COLO829 (cell line): Measurements from ENCODE around the gene GRB10.
A peak's percentile ranks its signal among the peaks of the same experiment; 100 is the strongest.

Experiments used
- DNase-seq: peaks from one replicate; pipeline ENCODE4 v3.0.0; 2012; ENCODE audit warnings: low spot score

Gene GRB10

GRCh38 chr7:50667789-50668226 is 114.9 kb downstream of the GRB10 start:
- no peak for DNase-seq

- DNase-seq, result peak; percentile 9
Observed at GRCh38 chr7:50667338-50667737, 115.4 kb downstream of the GRB10 start.

GRCh38 chr7:50666124-50666496 is 116.6 kb downstream of the GRB10 start:
- DNase-seq, result no peak

- no peak for DNase-seq
Observed at GRCh38 chr7:50665403-50666123, 117.1 kb downstream of the GRB10 start.

- DNase-seq, result no peak
Observed at GRCh38 chr7:50664937-50665336, 117.8 kb downstream of the GRB10 start.

- peak; percentile 73 for DNase-seq
Observed at GRCh38 chr7:50664461-50664922, 118.2 kb downstream of the GRB10 start.

- no peak for DNase-seq
Observed at GRCh38 chr7:50663396-50664102, 119.1 kb downstream of the GRB10 start.

- DNase-seq, result no peak
Observed at GRCh38 chr7:50662996-50663395, 119.7 kb downstream of the GRB10 start.

GRCh38 chr7:50662041-50662694 is 120.5 kb downstream of the GRB10 start:
- DNase-seq, result no peak

GRCh38 chr7:50661345-50662040 is 121.2 kb downstream of the GRB10 start:
- no peak for DNase-seq

GRCh38 chr7:50660830-50661175 is 121.9 kb downstream of the GRB10 start:
- no peak for DNase-seq

- no peak for DNase-seq
Observed at GRCh38 chr7:50660040-50660829, 122.5 kb downstream of the GRB10 start.

GRCh38 chr7:50659329-50659965 is 123.2 kb downstream of the GRB10 start:
- no peak for DNase-seq

- DNase-seq, result no peak
Observed at GRCh38 chr7:50658696-50659095, 124.0 kb downstream of the GRB10 start.

GRCh38 chr7:50657912-50658311 is 124.8 kb downstream of the GRB10 start:
- no peak for DNase-seq

GRCh38 chr7:50657341-50657873 is 125.3 kb downstream of the GRB10 start:
- no peak for DNase-seq

- no peak for DNase-seq
Observed at GRCh38 chr7:50656141-50656895, 126.4 kb downstream of the GRB10 start.

- no peak for DNase-seq
Observed at GRCh38 chr7:50655490-50655889, 127.2 kb downstream of the GRB10 start.

GRCh38 chr7:50655020-50655419 is 127.7 kb downstream of the GRB10 start:
- DNase-seq, result no peak

GRCh38 chr7:50653981-50654425 is 128.7 kb downstream of the GRB10 start:
- no peak for DNase-seq
